Activated T-helper 1 cell treated with anti-CD3 and anti-CD28 coated beads, Interleukin-12 subunit alpha, Interleukin-12 subunit beta, Interleukin-2, Interleukin-4 antibody, amounts not matched to agents 30 ng/mL and 10 ng/mL and 1 ng/mL, durations not matched to agents 14 hours and 24 hours and 36 hours (primary cell): Measurements from ENCODE around the gene ATP8B3. TPM values are rescaled to one million over a fixed set of nuclear protein-coding genes. Genes with fewer than 3 reads are reported as not detected.

Experiments used
- DNase-seq: peaks from one replicate; pipeline ENCODE4 v3.0.0; 2021; ENCODE audit warnings: low spot score
- H3K27ac Mint-ChIP-seq: one replicate; pipeline ENCODE4 v1.8.0; 2021; ENCODE audit warnings: mild to moderate bottlenecking, mixed read lengths
- H3K27me3 Mint-ChIP-seq: one replicate; pipeline ENCODE4 v1.8.0; 2022; ENCODE audit warnings: mild to moderate bottlenecking, moderate library complexity, mixed read lengths; ENCODE audit not compliant: insufficient read depth
- H3K36me3 Mint-ChIP-seq: one replicate; pipeline ENCODE4 v1.8.0; 2021; ENCODE audit warnings: low read depth, mixed read lengths
- H3K4me1 Mint-ChIP-seq: one replicate; pipeline ENCODE4 v1.8.0; 2021; ENCODE audit warnings: low read depth, mixed read lengths
- H3K4me3 Mint-ChIP-seq: one replicate; pipeline ENCODE4 v1.8.0; 2021; ENCODE audit warnings: mild to moderate bottlenecking, moderate library complexity, mixed read lengths
- H3K9me3 Mint-ChIP-seq: one replicate; pipeline ENCODE4 v1.8.0; 2021; ENCODE audit warnings: mixed read lengths
- intact Hi-C: fragments of 100-400 bp; cut with micrococcal nuclease; formaldehyde crosslinking; loops from one replicate; pipeline ENCODE4 v1.15.1; 2024
- total RNA-seq: library from RNA; stranded (reverse); gene quantifications from 2 replicates; pipeline ENCODE4 v1.2.3, GENCODE V29; 2022

Gene ATP8B3
- total RNA-seq, 1 donor from 2014 or later: 5.0 TPM

DNA sequence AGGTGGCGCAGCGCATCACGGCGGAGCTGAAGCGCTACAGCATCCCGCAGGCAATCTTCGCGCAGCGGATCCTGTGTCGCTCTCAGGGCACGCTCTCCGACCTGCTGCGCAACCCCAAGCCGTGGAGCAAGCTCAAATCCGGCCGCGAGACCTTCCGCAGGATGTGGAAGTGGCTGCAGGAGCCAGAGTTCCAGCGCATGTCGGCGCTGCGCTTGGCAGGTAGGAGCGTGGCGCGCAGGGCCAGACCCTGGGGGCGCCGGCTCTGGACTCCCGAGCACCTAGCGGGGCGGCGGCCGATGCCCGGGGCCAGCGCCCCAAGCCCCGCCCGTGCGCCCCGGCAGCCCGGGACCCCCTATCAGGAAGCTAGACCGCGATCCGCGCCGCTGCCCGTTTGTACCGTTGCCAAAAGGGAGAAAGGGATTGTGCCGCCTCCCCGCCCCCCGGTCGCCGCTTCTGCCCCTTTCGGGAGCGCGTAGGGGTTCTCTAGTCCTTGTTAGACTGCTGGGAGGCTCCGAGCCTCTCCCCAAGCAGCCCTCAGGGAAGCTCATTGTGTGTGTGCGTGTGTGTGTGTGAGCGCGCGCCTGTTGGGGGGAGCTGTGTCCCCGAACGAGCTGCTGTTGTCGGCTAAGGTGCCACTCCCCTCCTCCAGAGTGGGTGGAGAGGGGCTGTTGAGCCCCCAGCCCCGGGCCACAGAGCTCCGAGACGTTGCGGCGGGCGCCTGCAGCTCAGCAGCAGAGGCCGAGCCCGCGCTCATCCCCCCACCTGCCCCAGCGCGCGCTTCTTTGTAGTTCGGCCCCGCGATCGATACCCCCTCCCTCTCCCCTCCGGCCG is 57.2 kb downstream of the ATP8B3 start:
- H3K36me3 Mint-ChIP-seq: no peaks in the 10 kb centered on the region
- no peak overlapping the region for H3K4me3 Mint-ChIP-seq
- no peaks in the 10 kb centered on the region for H3K9me3 Mint-ChIP-seq
- intact Hi-C loops: no loop called here
- H3K27ac Mint-ChIP-seq: peak overlapping the region; percentile 34
- DNase-seq: no peak
- H3K27me3 Mint-ChIP-seq: peaks cover 65% of the 10 kb centered on the region
- no peaks in the 10 kb centered on the region for H3K4me1 Mint-ChIP-seq

DNA sequence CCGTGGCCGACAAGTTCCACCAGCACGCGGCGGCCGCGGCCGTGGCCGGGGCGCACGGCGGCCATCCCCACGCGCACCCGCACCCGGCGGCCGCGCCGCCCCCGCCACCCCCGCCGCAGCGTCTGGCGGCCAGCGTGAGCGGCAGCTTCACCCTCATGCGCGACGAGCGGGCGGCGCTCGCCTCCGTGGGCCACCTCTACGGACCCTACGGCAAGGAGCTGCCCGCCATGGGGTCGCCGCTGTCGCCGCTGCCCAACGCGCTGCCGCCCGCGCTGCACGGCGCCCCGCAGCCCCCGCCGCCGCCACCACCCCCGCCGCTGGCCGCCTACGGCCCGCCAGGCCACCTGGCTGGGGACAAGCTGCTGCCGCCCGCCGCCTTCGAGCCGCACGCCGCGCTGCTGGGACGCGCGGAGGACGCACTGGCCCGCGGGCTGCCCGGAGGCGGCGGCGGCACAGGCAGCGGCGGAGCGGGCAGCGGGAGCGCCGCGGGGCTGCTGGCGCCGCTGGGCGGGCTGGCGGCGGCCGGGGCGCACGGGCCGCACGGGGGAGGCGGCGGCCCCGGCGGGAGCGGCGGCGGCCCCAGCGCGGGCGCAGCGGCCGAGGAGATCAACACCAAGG is 57.9 kb downstream of the ATP8B3 start:
- Mint-ChIP-seq H3K36me3 (no peaks in the 10 kb centered on the region), H3K4me3 (no peak overlapping the region), H3K9me3 (no peaks in the 10 kb centered on the region), H3K27me3 (peaks cover 60% of the 10 kb centered on the region), H3K4me1 (no peaks in the 10 kb centered on the region), H3K27ac (no peak overlapping the region)
- no peak for DNase-seq
- intact Hi-C loops: no loop called here

DNA sequence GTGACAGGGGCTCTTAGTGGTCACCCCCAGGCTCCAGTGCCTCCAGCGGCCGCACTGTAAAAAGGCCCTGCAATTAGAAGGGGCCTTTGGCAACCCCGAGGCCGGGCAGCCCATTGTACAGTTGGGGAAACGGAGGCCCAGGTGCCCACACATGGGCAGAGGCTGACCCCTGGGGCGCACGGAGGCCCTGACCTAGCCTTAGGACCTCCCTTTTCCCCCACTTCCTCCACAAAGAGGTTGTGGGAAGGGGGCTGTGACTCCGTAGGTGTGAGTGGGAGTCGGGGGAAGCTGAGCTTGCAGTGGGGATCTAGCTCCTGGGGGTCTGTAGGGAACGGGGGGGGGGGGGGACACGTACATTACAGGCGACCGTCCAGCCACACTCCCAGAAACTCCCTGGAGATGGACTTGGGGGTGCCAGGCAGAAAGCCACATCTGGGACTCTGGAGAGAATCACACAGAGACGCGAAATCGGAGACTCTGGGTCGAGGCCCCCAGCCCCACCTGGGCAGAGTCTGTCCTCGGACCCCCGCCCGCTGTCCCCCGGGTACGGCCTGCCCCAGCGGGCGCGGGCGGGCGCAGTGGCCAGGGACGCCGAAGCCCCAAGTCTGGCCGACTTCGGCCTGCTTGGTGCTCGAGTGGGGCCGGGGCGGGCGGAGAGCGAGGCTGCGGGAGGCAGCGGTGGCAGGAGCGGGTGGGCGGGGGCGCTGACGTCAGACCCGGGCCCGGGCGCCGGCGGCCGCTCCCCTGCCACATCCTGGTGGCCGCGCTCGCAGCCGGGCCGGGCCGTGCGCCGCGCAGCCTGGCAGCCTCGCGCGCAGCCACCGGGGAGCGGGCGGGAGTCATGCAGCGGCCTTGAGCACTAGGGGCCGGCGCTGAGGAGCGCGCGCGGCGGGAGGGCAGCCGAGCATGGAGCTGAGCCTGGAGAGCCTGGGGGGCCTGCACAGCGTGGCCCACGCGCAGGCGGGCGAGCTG is 59.0 kb downstream of the ATP8B3 start, which contains the start of gene ONECUT3:
Gene ONECUT3 (plus strand): TSS at position 750 of the 972 bp plus-strand sequence. CDS start 157 bp downstream, at position 907.
- Mint-ChIP-seq H3K9me3 (no peaks in the 10 kb centered on the region), H3K4me3 (no peak within 1 kb of the TSS), H3K36me3 (no peaks in the 10 kb centered on the region), H3K4me1 (no peaks in the 10 kb centered on the region), H3K27ac (peak within 1 kb of the TSS; percentile 58), H3K27me3 (peaks cover 54% of the 10 kb centered on the region)
- DNase-seq: no peak
- intact Hi-C loops: no loop called here

DNA sequence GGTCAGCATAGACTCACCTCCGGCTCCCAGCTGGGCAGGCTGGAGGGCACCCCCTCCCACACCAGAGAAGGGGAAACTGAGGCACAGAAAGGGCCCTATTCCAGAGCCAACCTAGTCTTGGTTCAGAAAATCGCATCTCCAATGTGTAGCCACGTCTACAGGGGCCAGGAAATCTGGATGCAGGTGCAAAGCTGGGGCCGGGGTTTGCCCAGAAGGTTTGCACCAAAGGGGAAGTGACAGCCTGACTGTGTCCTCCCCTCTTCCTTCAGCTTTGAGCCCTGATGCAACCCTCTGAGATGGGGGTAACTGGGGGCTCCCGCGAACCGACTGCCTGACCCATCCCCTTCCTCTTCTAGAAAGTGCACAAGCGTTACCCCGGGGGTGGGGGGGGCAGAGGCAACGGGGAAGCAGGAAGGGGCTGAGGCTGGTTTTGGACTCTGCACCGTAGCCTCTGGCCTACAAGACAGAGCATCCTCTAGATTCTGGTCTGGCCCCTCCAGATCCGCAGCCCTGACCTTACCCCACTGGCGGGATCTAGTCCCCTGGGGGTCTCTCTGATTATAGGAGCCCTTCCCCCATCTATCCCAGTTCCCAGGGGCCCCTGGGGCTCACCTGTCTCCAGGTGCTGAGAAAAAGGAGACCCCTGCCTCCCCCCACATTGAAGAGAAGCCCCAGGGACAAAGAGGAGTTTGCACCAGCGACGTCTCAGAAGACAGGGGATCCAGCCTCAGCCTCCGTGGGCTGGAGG is 59.9 kb downstream of the ATP8B3 start:
- Mint-ChIP-seq H3K4me1 (peaks cover 5% of the 10 kb centered on the region), H3K27me3 (peaks cover 54% of the 10 kb centered on the region), H3K27ac (no peak overlapping the region), H3K36me3 (peaks cover 2% of the 10 kb centered on the region), H3K4me3 (no peak overlapping the region), H3K9me3 (no peaks in the 10 kb centered on the region)
- DNase-seq: no peak
- intact Hi-C loops: no loop called here

DNA sequence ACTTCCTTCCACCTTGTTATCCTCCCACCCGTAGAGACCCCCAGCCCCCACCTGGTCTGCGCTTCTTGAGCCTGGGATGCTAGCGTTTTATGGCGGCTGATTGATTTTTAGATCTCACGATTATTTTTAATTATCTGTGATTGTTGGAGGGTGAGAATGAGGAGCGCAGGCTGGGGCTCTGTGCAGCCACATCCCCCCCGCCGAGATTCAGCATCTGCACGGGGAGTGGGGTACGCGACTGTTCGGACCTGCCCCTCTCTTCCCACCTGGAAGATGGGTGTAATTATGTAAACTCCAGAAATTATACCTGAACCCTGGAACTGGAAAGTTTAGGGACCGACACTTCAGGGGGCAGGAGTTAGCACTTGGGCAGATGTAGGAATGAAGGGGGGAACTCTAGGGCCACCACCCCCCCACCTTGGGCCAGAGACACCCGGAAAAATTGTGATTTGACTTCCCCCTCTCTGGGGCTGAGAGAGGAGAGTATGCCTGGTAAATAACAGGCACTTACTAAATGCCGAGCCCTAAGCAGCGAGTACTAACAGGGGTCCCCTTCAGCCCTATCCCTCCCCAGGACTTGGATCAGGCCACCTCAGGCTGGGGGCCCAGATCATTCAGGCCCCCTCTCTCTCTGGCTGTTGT is 60.6 kb downstream of the ATP8B3 start:
- H3K4me1 Mint-ChIP-seq: peaks cover 5% of the 10 kb centered on the region

DNA sequence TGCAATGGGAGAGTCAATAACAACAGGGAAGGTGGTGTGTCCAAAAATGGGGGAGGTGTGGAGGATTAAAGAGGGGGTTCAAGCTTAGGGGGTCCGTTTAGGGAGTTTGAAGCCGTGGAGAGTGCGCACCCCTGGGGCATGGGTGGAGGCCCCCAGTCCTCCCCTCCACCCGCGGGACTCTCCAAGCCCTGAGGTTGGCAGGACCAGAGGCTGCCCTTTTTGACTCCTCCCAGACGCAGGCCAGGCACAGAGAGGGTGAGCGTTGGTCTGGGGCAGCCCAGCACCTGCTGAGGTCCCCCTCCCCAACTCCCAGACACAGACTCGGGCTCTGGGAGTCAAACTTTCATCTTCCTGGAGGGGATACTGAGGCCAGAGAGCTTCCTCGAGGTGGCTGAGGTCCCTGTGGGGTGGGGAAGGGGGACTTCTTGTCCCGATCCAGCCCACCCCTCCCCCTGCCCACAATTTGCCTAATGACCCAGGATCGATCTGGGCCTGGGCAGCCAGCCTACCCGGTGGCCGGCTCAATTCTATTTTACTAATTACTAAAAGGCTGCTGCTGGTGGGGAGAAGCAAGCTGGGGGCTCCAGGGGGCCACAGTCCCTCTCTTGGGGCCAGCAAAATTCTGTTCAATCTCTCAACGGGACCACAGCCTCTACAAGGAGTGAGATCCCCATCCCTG is 61.6 kb downstream of the ATP8B3 start:
- Mint-ChIP-seq H3K27ac (no peak overlapping the region), H3K4me1 (peaks cover 5% of the 10 kb centered on the region), H3K36me3 (peaks cover 2% of the 10 kb centered on the region), H3K4me3 (no peak overlapping the region), H3K27me3 (peaks cover 48% of the 10 kb centered on the region), H3K9me3 (no peaks in the 10 kb centered on the region)
- intact Hi-C loops: no loop called here
- no peak for DNase-seq

More for the DNA sequence above, 60.6 kb downstream of the ATP8B3 start:
- H3K9me3 Mint-ChIP-seq: no peaks in the 10 kb centered on the region
- intact Hi-C loops: no loop called here
- peaks cover 54% of the 10 kb centered on the region for H3K27me3 Mint-ChIP-seq
- no peak for DNase-seq
- peaks cover 2% of the 10 kb centered on the region for H3K36me3 Mint-ChIP-seq
- H3K4me3 Mint-ChIP-seq: no peak overlapping the region
- H3K27ac Mint-ChIP-seq: no peak overlapping the region

DNA sequence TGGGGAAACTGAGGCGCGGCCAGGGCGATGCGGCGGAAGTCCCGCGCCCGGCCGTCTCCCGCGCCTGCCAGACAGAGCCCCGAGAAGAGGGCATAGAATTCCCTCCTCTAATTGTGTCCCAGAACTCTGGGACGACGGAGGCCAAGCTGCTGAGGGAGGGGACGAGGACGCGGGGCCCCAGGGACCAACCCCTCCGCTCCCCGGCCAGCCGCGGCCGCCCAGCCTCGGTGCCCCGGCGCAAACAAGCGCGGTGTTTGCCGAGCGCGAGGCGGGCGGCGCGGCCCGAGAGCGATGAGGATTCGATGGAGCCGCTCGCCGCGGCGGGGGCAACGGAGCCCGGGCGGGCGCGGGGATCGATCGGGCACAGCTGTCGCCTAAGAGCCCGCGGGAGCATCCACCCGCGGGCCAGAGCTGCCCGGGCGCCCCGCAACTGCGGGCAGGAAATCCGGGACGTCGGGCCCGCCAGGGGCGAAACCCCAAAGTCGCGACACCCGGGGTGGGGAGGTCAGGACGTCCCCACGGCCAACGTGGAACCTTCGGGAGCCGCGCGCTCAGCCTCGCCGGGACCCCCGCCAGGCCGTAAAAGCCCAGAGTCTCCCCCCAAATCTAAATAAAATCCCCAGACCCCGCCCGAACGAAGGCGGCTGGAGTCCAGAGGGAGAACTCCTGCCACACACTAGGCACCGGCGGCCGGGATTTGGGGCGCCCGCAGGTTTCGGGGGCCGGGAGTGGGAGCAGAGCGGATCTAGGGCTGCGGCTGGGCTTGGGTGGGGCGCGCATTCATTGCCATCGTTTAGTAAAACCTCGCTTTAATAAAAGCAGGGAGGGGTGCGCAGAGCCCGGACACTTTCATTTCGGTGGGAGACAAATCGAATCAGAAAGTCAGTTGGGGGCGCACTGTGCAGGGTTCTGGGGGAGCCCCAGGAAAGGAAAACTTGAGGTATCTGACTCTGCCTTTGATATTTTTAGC is 62.4 kb downstream of the ATP8B3 start:
- no peak overlapping the region for H3K4me3 Mint-ChIP-seq
- H3K27ac Mint-ChIP-seq: no peak overlapping the region
- no peak for DNase-seq
- no peaks in the 10 kb centered on the region for H3K9me3 Mint-ChIP-seq
- peaks cover 5% of the 10 kb centered on the region for H3K4me1 Mint-ChIP-seq
- peaks cover 44% of the 10 kb centered on the region for H3K27me3 Mint-ChIP-seq
- peaks cover 2% of the 10 kb centered on the region for H3K36me3 Mint-ChIP-seq
- intact Hi-C loops: no loop called here

DNA sequence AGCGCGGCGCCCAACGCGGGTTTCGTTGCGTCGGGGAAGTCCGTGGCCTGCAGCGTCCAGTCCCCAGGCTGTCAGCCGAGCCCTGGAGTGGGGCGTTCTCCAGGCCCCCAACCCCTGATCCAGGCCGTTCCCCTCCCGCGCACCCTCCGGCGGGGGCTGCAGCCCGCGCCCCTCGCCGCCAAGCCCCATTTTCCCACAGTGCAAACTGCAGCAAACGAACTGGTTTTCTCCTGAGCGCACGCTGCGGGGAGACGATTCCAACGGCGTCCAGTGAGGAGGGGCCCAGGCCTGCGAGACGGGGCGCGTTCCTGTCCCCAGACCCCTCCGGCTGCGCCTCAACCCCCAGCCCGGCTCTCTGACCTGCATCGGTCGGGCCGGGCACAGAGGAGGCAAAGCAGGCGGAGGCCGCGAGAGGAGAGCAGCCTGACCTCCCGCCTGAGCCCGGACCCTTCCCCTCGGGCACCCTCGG is 63.2 kb downstream of the ATP8B3 start:
- intact Hi-C loops: no loop called here
- Mint-ChIP-seq H3K27ac (no peak overlapping the region), H3K4me3 (no peak overlapping the region)

DNA sequence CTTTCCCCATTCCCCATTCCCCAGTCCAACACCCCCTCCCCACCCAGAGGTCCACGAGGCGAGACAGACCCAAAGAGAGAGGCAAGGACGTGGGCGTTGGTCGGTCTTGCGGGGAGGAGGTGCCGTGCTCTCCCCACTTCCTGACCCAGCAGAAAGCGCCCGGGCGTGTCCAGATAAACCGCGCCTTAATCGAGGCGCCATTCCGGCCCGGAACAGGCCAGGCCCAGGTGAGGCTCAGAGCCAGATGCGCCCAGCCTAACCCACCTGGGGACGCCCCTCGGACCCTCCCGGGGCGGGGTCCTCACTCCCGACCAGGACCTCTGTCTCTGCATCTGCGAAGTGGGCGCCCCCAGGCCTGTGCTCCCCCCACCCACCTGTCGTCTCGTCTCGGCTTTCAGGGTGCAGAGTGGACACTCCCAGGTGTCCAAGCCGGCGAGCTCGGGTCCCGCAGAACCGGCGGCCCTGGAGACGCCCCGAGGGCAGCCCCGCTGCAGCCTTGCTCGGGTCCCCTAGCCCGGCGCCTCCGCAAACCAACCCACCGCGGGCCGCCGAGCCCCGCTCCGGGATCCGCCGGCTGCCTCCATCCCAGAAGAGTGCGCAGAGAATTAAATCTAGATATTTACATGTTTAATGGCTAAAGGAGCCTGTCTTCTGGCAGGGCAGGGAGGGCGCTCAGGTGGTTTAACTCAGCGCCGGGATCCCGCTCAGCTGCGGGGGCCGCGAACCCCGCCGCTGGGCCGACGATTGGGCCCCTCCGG is 63.8 kb downstream of the ATP8B3 start:
- DNase-seq: no peak
- Mint-ChIP-seq H3K4me1 (peaks cover 5% of the 10 kb centered on the region), H3K36me3 (peaks cover 2% of the 10 kb centered on the region), H3K27ac (peak overlapping the region; percentile 61), H3K4me3 (no peak overlapping the region), H3K27me3 (peaks cover 43% of the 10 kb centered on the region), H3K9me3 (no peaks in the 10 kb centered on the region)
- intact Hi-C loops: no loop called here

More for the DNA sequence above, 63.2 kb downstream of the ATP8B3 start:
- no peaks in the 10 kb centered on the region for H3K9me3 Mint-ChIP-seq
- H3K36me3 Mint-ChIP-seq: peaks cover 2% of the 10 kb centered on the region
- peaks cover 5% of the 10 kb centered on the region for H3K4me1 Mint-ChIP-seq
- DNase-seq: no peak
- peaks cover 43% of the 10 kb centered on the region for H3K27me3 Mint-ChIP-seq
